Measurements from ENCODE around the gene SYMPK.

The SYMPK gene

DNA sequence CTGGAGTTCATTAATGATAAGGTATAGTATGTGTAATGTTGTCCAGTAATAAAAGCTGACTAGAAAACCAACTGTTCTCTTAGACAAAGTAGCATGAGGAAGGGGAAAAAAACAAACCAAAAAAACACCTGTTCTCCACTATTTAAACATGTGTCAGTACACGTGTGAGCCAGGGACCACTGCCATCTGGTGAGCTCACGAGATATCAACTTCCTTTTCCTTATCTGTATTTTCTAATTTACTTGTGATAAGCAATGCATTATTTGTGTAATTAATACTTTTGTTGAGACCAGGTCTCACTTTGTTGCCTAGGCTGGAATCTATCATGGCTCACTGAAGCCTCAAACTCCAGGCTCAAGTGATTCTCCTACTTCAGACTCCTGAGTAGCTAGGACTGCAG, 89.6 kb downstream of the SYMPK start:
- Histone ChIP-seq H3K27me3 (ENCODE audit: low read depth, low read length) (no peaks in the 10 kb centered on the region), H2AFZ (ENCODE audit: low read depth, low read length) (no peak overlapping the region), H3K27ac (ENCODE audit: low read length) (no peak overlapping the region), H3K9ac (ENCODE audit: low read length) (no peak overlapping the region), H3K36me3 (replicated peaks; ENCODE audit: low read depth, low read length) (peaks cover 4% of the 10 kb centered on the region), H3K4me1 (ENCODE audit: low read length) (peaks cover 2% of the 10 kb centered on the region), H3K79me2 (ENCODE audit: low read length) (no peaks in the 10 kb centered on the region), H3K4me3 (ENCODE audit: low read length) (no peak overlapping the region), H3K9me3 (ENCODE audit: insufficient read depth, low read length) (no peaks in the 10 kb centered on the region), H3K4me2 (ENCODE audit: low read length) (no peak overlapping the region), H4K20me1 (ENCODE audit: insufficient read depth, low read length) (no peaks in the 10 kb centered on the region)
- no peak for TF ChIP-seq EZH2phosphoT487 (IDR thresholded peaks at IDR 0.05; ENCODE audit: low read depth)
- TF ChIP-seq, protein P1, sequence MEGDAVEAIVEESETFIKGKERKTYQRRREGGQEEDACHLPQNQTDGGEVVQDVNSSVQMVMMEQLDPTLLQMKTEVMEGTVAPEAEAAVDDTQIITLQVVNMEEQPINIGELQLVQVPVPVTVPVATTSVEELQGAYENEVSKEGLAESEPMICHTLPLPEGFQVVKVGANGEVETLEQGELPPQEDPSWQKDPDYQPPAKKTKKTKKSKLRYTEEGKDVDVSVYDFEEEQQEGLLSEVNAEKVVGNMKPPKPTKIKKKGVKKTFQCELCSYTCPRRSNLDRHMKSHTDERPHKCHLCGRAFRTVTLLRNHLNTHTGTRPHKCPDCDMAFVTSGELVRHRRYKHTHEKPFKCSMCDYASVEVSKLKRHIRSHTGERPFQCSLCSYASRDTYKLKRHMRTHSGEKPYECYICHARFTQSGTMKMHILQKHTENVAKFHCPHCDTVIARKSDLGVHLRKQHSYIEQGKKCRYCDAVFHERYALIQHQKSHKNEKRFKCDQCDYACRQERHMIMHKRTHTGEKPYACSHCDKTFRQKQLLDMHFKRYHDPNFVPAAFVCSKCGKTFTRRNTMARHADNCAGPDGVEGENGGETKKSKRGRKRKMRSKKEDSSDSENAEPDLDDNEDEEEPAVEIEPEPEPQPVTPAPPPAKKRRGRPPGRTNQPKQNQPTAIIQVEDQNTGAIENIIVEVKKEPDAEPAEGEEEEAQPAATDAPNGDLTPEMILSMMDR (IDR thresholded peaks at IDR 0.05; ENCODE audit: low read depth, low read length) = no peak

DNA sequence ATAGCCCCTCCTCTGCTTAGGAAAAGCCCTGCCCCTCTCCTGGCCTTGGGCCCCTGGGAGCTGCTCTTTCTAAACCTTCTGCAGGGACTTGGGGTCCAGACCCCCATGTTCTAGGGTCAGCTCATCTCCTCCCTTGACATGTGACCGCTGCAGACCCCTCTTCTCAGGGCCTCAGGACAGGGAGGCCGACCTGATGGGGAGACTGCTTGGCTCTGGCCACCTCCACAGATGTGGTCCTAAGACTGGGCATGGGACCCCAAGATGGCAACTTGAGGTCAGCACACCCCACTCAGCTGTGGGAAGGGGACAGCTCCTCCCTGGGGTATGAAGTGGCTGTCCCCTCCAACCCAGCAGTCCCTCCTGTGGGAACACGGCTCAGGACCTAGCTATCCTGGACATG, 90.0 kb downstream of the SYMPK start:
- H4K20me1 ChIP-seq (ENCODE audit: insufficient read depth, low read length) = no peaks in the 10 kb centered on the region
- H3K4me1 ChIP-seq (ENCODE audit: low read length) = peaks cover 4% of the 10 kb centered on the region; the same call in 1 of the 2 replicates
- no peaks in the 10 kb centered on the region for H3K9me3 ChIP-seq (ENCODE audit: insufficient read depth, low read length)
- no peaks in the 10 kb centered on the region for H3K79me2 ChIP-seq (ENCODE audit: low read length)
- no peak overlapping the region for H3K9ac ChIP-seq (ENCODE audit: low read length)
- TF ChIP-seq, protein P1 (IDR thresholded peaks at IDR 0.05; ENCODE audit: low read depth, low read length) = no peak
- no peak for TF ChIP-seq EZH2phosphoT487 (IDR thresholded peaks at IDR 0.05; ENCODE audit: low read depth)
- no peak overlapping the region for H2AFZ ChIP-seq (ENCODE audit: low read depth, low read length)
- no peaks in the 10 kb centered on the region for H3K27me3 ChIP-seq (ENCODE audit: low read depth, low read length)
- no peak overlapping the region for H3K4me2 ChIP-seq (ENCODE audit: low read length)
- no peak overlapping the region for H3K4me3 ChIP-seq (ENCODE audit: low read length)
- H3K27ac ChIP-seq (ENCODE audit: low read length) = no peak overlapping the region
- peaks cover 4% of the 10 kb centered on the region for H3K36me3 ChIP-seq (replicated peaks; ENCODE audit: low read depth, low read length)

DNA sequence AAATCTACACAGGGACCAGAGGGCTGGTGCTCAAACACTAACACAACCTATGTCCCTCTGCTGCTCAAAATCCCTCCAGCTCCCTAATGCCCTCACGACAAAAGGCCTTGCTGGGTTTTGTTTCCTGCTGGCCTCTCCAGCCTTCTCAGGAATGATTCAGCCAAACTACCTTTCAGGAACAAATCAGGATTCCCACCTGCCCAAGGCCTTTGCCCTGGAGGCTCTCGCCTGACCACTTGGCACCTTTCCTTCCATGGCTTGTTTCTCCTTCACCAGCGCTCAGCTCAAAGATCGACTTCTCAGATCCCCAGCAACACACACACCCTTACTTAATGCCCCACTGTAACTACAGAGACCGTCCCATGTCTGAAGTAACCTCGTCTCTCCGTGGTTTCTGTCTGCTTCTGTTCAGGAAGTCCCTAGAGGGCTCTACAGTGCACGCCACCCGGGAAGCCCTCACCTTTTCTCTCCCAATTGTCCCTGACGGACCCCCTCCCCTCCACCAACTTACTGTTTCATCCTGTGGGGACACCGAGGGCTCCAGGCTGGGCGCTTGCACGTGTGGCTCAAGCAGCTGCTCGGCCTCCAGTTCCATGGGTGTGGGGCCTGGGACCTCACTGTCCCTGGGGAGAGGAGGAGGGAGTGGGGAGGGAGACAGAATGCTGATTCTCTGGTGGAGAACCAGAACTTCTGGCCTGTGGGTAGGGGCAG, 90.7 kb downstream of the SYMPK start:
- no peak overlapping the region for H3K27ac ChIP-seq (ENCODE audit: low read length)
- H3K4me3 ChIP-seq (ENCODE audit: low read length) = no peak overlapping the region
- no peaks in the 10 kb centered on the region for H3K79me2 ChIP-seq (ENCODE audit: low read length)
- H3K9me3 ChIP-seq (ENCODE audit: insufficient read depth, low read length) = no peaks in the 10 kb centered on the region
- no peaks in the 10 kb centered on the region for H3K27me3 ChIP-seq (ENCODE audit: low read depth, low read length)
- peaks cover 3% of the 10 kb centered on the region for H3K36me3 ChIP-seq (replicated peaks; ENCODE audit: low read depth, low read length)
- no peak overlapping the region for H3K4me2 ChIP-seq (ENCODE audit: low read length)
- no peak overlapping the region for H2AFZ ChIP-seq (ENCODE audit: low read depth, low read length)
- no peak for TF ChIP-seq EZH2phosphoT487 (IDR thresholded peaks at IDR 0.05; ENCODE audit: low read depth)
- TF ChIP-seq, protein P1 (IDR thresholded peaks at IDR 0.05; ENCODE audit: low read depth, low read length) = no peak
- peaks cover 4% of the 10 kb centered on the region; the same call in 1 of the 2 replicates for H3K4me1 ChIP-seq (ENCODE audit: low read length)
- no peak overlapping the region for H3K9ac ChIP-seq (ENCODE audit: low read length)
- no peaks in the 10 kb centered on the region for H4K20me1 ChIP-seq (ENCODE audit: insufficient read depth, low read length)

DNA sequence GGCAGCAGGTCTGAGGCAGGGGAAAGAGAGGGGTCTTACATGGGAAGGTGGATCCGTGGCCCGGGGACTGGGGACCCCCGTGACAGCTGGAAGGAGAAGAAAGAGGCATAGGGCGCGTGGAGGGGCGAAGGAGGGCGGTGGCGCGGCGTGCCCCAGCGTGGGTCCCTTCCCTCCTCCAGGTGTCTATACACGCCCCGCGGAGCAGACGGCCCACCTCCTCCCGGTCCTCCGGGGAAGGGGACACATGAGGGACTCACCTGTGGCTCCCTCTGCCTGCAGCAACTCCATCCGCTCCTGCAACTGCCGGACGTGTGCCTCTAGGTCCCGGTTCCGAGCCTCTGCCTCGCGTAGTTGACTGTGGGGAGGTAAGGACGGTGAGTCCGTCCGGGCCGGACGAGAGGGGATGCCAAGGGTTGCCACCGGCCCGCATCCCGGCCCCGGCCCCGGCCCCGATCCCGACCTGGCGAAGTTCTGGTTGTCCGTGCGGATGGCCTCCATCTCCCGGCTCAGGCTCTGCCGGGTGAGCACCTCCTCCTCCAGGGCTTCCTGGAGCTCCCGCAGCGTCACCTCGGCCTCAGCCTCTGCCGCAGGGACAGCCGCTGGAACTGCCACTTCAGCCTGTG, 91.5 kb downstream of the SYMPK start:
- TF ChIP-seq, protein P1 (IDR thresholded peaks at IDR 0.05; ENCODE audit: low read depth, low read length) = no peak
- TF ChIP-seq EZH2phosphoT487 (IDR thresholded peaks at IDR 0.05; ENCODE audit: low read depth) = no peak
- Histone ChIP-seq H3K4me3 (ENCODE audit: low read length) (no peak overlapping the region), H3K36me3 (replicated peaks; ENCODE audit: low read depth, low read length) (no peaks in the 10 kb centered on the region), H3K79me2 (ENCODE audit: low read length) (no peaks in the 10 kb centered on the region), H3K4me2 (ENCODE audit: low read length) (no peak overlapping the region), H2AFZ (ENCODE audit: low read depth, low read length) (no peak overlapping the region), H3K9ac (ENCODE audit: low read length) (no peak overlapping the region), H3K27me3 (ENCODE audit: low read depth, low read length) (no peaks in the 10 kb centered on the region), H3K9me3 (ENCODE audit: insufficient read depth, low read length) (no peaks in the 10 kb centered on the region), H3K4me1 (ENCODE audit: low read length) (peaks cover 4% of the 10 kb centered on the region; the same call in 1 of the 2 replicates), H3K27ac (ENCODE audit: low read length) (no peak overlapping the region), H4K20me1 (ENCODE audit: insufficient read depth, low read length) (no peaks in the 10 kb centered on the region)
